Mesothelial cell of epicardium (in vitro differentiated cells): ENCODE results near the gene FIBCD1. TPM values are rescaled to one million over a fixed set of nuclear protein-coding genes. Genes with fewer than 3 reads are reported as not detected.

Experiments used
- DNase-seq, 2 experiments: peaks; one replicate each; pipeline ENCODE4 v3.0.0; 2021; ENCODE audit warnings: low spot score in 2 of 2; ENCODE audit not compliant: unreplicated experiment in 2 of 2
- H3K27ac Mint-ChIP-seq: 2 replicates; pipeline ENCODE4 v1.8.0; 2021; ENCODE audit warnings: mixed read lengths
- H3K27me3 Mint-ChIP-seq: 2 replicates; pipeline ENCODE4 v1.8.0; 2021; ENCODE audit warnings: low read depth, mixed read lengths
- H3K36me3 Mint-ChIP-seq: 2 replicates; pipeline ENCODE4 v1.8.0; 2021; ENCODE audit warnings: mixed read lengths
- H3K4me1 Mint-ChIP-seq: 2 replicates; pipeline ENCODE4 v1.8.0; 2021; ENCODE audit warnings: mixed read lengths
- H3K4me3 Mint-ChIP-seq: 2 replicates; pipeline ENCODE4 v1.8.0; 2021; ENCODE audit warnings: mild to moderate bottlenecking, moderate library complexity, mixed read lengths
- H3K9me3 Mint-ChIP-seq: 2 replicates; pipeline ENCODE4 v1.8.0; 2021; ENCODE audit warnings: mixed read lengths
- CTCF ChIP-seq: fragments of 200-600 bp; sonication (generic); IDR thresholded peaks from one replicate; pipeline ENCODE4 v1.5.0; 2021; ENCODE audit warnings: antibody characterized with exemption; ENCODE audit not compliant: unreplicated experiment
- total RNA-seq: library from RNA; stranded (reverse); gene quantifications from 3 replicates; pipeline ENCODE4 v1.2.1, GENCODE V29; 2021

The FIBCD1 gene
- total RNA-seq, 1 donor from 2014 or later = 2.2 TPM

GRCh38 chr9:130932255-130933079 is 6.6 kb downstream of the FIBCD1 start:
- DNase-seq = no peak
- H3K27ac Mint-ChIP-seq = peak overlapping the region; percentile 62
- H3K4me3 Mint-ChIP-seq = no peak overlapping the region
- peaks cover 39% of the 10 kb centered on the region for H3K4me1 Mint-ChIP-seq
- H3K9me3 Mint-ChIP-seq = no peaks in the 10 kb centered on the region
- TF ChIP-seq CTCF = no peak
- no peaks in the 10 kb centered on the region for H3K36me3 Mint-ChIP-seq
- H3K27me3 Mint-ChIP-seq = peaks cover 27% of the 10 kb centered on the region

GRCh38 chr9:130931508-130932254 is 7.4 kb downstream of the FIBCD1 start:
- Mint-ChIP-seq H3K9me3 (no peaks in the 10 kb centered on the region), H3K27me3 (peaks cover 19% of the 10 kb centered on the region), H3K4me3 (no peak overlapping the region), H3K36me3 (no peaks in the 10 kb centered on the region), H3K4me1 (peaks cover 36% of the 10 kb centered on the region), H3K27ac (peak overlapping the region; percentile 53)
- no peak for DNase-seq
- TF ChIP-seq CTCF = no peak

- no peak overlapping the region for H3K4me3 Mint-ChIP-seq
- H3K27me3 Mint-ChIP-seq = peaks cover 12% of the 10 kb centered on the region
- no peak for DNase-seq
- no peak for TF ChIP-seq CTCF
- H3K9me3 Mint-ChIP-seq = no peaks in the 10 kb centered on the region
- no peak overlapping the region for H3K27ac Mint-ChIP-seq
- no peaks in the 10 kb centered on the region for H3K36me3 Mint-ChIP-seq
- peaks cover 30% of the 10 kb centered on the region for H3K4me1 Mint-ChIP-seq
Observed at GRCh38 chr9:130930804-130931349, 8.2 kb downstream of the FIBCD1 start.

GRCh38 chr9:130930132-130930803 is 8.8 kb downstream of the FIBCD1 start:
- Mint-ChIP-seq H3K4me1 (peaks cover 29% of the 10 kb centered on the region), H3K27ac (no peak overlapping the region), H3K36me3 (no peaks in the 10 kb centered on the region), H3K4me3 (no peak overlapping the region), H3K9me3 (no peaks in the 10 kb centered on the region), H3K27me3 (peaks cover 12% of the 10 kb centered on the region)
- DNase-seq = no peak
- TF ChIP-seq CTCF = no peak

- Mint-ChIP-seq H3K9me3 (no peaks in the 10 kb centered on the region), H3K4me1 (peaks cover 24% of the 10 kb centered on the region), H3K27ac (no peak overlapping the region), H3K4me3 (no peak overlapping the region), H3K27me3 (peaks cover 6% of the 10 kb centered on the region), H3K36me3 (no peaks in the 10 kb centered on the region)
- no peak for DNase-seq
- TF ChIP-seq CTCF = no peak
Observed at GRCh38 chr9:130929571-130930038, 9.4 kb downstream of the FIBCD1 start.
